ENCODE results near the gene TM9SF4.
A peak's percentile ranks its signal among the peaks of the same experiment; 100 is the strongest.
"Not testable (repeated sequence)": the region's sequence is repeated elsewhere in the genome, so short reads cannot be mapped to it uniquely, and the experiment has no call there.

TM9SF4 gene

GRCh38 chr20:32098786-32099185, 10.7 kb upstream of the TM9SF4 start:
- no peak for DNase-seq

- no peak for DNase-seq
These were observed 611 bp upstream of the TM9SF4 start for GRCh38 chr20:32108814-32109391.

GRCh38 chr20:32110173-32110704, 725 bp downstream of the TM9SF4 start:
- no peak for DNase-seq

GRCh38 chr20:32110727-32111126, 1.2 kb downstream of the TM9SF4 start:
- no peak for DNase-seq

GRCh38 chr20:32111156-32111686, 1.7 kb downstream of the TM9SF4 start:
- DNase-seq: no peak

- no peak for DNase-seq
These were observed 2.2 kb downstream of the TM9SF4 start for GRCh38 chr20:32111753-32112152.

GRCh38 chr20:32112841-32113240, 3.3 kb downstream of the TM9SF4 start:
- DNase-seq: peak; percentile 74

GRCh38 chr20:32113591-32114260, 4.2 kb downstream of the TM9SF4 start:
- DNase-seq: no peak

- DNase-seq: no peak
These were observed 4.9 kb downstream of the TM9SF4 start for GRCh38 chr20:32114305-32114960.

GRCh38 chr20:32115211-32115767, 5.8 kb downstream of the TM9SF4 start:
- no peak for DNase-seq

- DNase-seq: no peak
These were observed 6.6 kb downstream of the TM9SF4 start for GRCh38 chr20:32116079-32116521.

GRCh38 chr20:32116796-32117195, 7.3 kb downstream of the TM9SF4 start:
- not testable (repeated sequence) for DNase-seq

GRCh38 chr20:32118427-32118826, 8.9 kb downstream of the TM9SF4 start:
- not testable (repeated sequence) for DNase-seq

GRCh38 chr20:32119734-32120133, 10.2 kb downstream of the TM9SF4 start:
- no peak for DNase-seq

- not testable (repeated sequence) for DNase-seq
These were observed 12.4 kb downstream of the TM9SF4 start for GRCh38 chr20:32121908-32122307.

- no peak for DNase-seq
These were observed 13.6 kb downstream of the TM9SF4 start for GRCh38 chr20:32123088-32123487.

GRCh38 chr20:32124916-32125454, 15.5 kb downstream of the TM9SF4 start:
- DNase-seq: no peak

GRCh38 chr20:32125506-32125905, 16.0 kb downstream of the TM9SF4 start:
- no peak for DNase-seq

- DNase-seq: no peak
These were observed 17.4 kb downstream of the TM9SF4 start for GRCh38 chr20:32126919-32127318.

- no peak for DNase-seq
These were observed 17.8 kb downstream of the TM9SF4 start for GRCh38 chr20:32127347-32127746.

GRCh38 chr20:32128167-32128566, 18.7 kb downstream of the TM9SF4 start:
- DNase-seq: no peak

GRCh38 chr20:32129863-32130262, 20.3 kb downstream of the TM9SF4 start:
- DNase-seq: no peak

GRCh38 chr20:32130352-32130751, 20.8 kb downstream of the TM9SF4 start:
- no peak for DNase-seq
